HG03432 (cell line): ENCODE data around the gene OOSP2.
"Not testable (repeated sequence)": the region's sequence is repeated elsewhere in the genome, so short reads cannot be mapped to it uniquely, and the experiment has no call there.

Source experiments
- ATAC-seq: cut with Tn5 transposase; IDR thresholded peaks from one replicate; pipeline ENCODE4 v1.9.1; 2021; ENCODE audit warnings: mild to moderate bottlenecking, moderate library complexity; ENCODE audit not compliant: unreplicated experiment

OOSP2 gene

DNA sequence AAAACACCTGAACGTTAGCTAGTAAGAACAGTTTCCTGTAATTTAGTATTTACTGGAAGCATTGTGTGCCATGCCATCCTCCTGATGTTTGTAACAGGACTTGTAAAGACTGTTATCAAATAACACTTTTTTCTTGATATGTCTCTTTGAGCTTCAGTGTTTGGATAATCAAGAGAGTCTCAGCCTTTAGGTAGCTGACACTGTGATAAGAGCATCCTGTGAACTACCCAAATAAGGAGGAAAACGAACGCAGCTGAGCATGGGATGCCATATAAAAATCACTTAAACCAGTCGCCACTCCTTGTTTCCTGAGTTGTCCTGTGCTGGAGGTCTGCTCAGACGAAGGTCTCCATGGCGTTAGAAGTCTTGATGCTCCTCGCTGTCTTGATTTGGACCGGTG, at the start of gene OOSP2:
Gene OOSP2, plus strand, starts transcription at position 301 of the 400 bp plus-strand sequence. Its CDS starts 51 bp downstream, at position 352.
- no peak for ATAC-seq

DNA sequence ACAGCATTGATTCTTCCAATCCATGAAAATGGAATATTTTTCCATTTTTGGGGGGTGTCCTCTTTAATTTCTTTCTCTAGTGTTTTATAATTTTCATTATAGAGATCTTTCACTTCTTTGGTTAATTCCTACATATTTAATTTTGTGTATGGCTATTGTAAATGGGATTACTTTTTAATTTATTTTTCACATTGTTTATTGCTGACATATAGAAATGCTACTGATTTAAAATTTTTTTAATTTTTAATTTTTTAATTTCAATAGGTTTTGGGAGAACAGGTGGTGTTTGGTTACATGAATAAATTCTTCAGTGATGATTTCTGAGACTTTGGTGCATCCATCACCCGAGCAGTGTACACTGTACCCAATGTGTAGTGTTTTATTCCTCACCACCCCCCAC, 49.8 kb upstream of the OOSP2 start:
- ATAC-seq: no peak

DNA sequence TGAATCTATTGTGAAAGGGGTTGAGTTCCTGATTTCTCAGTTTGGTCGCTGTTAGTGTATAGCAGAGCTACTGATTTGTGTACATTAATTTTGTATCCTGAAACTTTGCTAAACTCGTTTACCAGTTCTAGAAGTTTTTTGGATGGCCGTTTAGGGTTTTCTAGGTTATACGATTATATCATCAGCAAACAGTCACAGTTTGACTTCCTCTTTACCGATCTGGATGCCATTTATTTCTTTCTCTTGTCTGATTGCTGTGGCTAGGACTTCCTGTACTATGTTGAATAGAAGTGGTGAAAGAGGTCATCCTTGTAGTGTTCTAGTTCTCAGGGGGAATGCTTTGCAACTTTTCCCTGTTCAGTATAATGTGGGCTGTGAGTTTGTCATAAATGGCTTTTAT, 47.8 kb upstream of the OOSP2 start:
- no peak for ATAC-seq

GRCh38 chr11:59997800-59998199, 42.4 kb upstream of the OOSP2 start:
- ATAC-seq: no peak

- ATAC-seq: no peak
These were observed 40.5 kb upstream of the OOSP2 start for GRCh38 chr11:59999691-60000090.

- ATAC-seq: no peak
These were observed 36.5 kb upstream of the OOSP2 start for GRCh38 chr11:60003729-60004128.

DNA sequence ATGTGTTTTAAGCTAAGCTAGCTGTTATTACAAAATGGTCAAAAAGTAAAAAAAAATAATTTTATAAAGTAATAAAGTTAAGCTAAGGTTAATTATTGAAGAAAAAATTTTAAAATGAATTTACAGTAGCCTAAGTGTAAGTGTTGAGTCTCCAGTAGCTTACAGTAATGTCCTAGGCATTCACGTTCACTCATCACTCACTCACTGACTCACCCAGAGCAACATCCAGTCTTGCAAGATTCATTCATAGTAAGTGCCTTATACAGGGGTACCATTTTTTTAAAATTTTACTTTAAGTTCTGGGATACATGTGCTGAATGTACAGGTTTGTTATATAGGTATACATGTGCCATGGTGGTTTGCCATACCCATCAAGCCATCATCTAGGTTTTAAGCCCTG, 34.8 kb upstream of the OOSP2 start:
- no peak for ATAC-seq

DNA sequence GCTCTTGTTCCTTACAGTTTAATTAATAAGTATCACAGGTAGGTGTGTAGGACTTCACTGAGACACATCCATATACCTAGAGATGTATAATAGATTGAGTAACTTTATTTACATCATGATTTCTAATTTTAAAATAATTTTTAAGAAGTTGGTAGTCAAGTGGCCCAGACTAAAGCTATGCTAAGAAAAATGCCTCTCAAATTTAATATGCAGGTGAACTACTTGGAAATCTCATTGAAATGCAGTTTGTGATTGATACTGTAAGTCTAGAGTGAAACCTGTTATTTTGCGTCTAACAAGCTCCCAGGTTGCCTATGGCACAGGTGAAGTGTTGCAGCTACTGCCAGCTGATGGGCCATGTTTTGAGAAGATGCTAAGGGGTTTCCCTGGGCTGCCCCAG, 23.3 kb upstream of the OOSP2 start, which contains the start of gene OOSP4B:
Gene OOSP4B, plus strand, starts transcription at position 301 of the 400 bp plus-strand sequence.
- ATAC-seq: no peak

GRCh38 chr11:60018058-60018457, 22.2 kb upstream of the OOSP2 start:
- ATAC-seq: no peak

DNA sequence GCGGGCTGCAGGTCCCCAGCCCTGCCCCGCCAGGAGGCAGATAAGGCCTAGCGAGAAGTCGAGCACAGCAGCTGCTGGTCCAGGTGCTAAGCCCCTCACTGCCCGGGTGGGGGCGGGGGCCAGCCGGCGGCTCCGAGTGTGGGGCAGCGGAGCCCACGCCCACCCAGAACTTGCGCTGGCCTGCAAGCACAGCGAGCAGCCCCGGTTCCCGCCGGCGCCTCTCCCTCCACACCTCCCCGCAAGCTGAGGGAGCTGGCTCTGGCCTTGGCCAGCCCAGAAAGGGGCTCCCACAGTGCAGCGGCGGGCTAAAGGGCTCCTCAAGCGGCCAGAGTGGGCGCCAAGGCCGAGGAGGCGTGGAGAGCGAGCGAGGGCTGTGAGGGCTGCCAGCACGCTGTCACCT, 19.8 kb upstream of the OOSP2 start:
- not testable (repeated sequence) for ATAC-seq

DNA sequence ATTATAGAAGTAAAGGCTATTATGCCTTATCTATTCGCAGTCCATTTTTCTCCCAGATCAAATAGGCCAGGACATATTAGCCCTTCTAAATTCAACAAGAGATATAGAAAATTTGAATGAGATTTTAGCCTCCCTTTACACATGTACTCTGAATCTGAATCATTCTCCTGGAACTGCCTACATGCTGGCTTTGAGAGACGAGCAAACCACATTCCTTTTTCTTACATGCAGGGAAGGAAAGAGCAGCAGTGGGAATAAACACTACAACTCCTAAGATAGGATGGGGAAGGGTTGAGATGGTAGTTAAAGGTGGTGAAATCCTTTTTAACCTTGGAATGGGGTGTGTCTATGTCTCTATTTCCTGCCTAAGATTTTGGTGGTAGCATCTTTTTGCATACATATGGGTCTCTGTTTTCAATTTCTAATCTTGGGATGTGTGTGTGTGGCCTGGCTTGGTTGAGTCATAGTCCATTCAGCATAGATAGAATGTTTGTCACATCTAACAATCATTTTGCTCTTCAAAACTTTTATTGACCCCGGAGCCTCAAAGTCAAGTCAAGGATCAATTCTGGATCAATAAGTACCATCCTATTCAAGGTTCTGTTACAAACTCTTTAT, 11.1 kb upstream of the OOSP2 start:
- ATAC-seq: no peak

DNA sequence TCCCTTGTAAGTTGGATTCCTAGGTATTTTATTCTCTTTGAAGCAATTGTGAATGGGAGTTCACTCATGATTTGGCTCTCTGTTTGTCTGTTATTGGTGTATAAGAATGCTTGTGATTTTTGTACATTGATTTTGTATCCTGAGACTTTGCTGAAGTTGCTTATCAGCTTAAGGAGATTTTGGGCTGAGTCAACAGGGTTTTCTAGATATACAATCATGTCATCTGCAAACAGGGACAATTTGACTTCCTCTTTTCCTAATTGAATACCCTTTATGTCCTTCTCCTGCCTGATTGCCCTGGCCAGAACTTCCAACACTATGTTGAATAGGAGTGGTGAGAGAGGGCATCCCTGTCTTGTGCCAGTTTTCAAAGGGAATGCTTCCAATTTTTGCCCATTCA, 10.2 kb downstream of the OOSP2 start:
- ATAC-seq: not testable (repeated sequence)

DNA sequence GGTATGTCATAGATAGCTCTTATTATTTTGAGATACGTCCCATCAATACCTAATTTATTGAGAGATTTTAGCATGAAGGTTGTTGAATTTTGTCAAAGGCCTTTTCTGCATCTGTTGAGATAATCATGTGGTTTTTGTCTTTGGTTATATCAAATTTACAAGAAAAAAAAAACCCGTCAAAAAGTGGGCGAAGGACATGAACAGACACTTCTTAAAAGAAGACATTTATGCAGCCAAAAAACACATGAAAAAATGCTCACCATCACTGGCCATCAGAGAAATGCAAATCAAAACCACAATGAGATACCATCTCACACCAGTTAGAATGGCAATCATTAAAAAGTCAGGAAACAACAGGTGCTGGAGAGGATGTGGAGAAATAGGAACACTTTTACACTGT, 10.6 kb downstream of the OOSP2 start:
- ATAC-seq: not testable (repeated sequence)

GRCh38 chr11:60056349-60056969, 16.2 kb downstream of the OOSP2 start, which contains the start of gene MS4A3:
TSS of gene MS4A3 (plus strand) at chr11:60056665. CDS start at chr11:60061161, 4,496 bp downstream.
- no peak for ATAC-seq

- no peak for ATAC-seq
These were observed 18.8 kb downstream of the OOSP2 start for GRCh38 chr11:60059052-60059451.

DNA sequence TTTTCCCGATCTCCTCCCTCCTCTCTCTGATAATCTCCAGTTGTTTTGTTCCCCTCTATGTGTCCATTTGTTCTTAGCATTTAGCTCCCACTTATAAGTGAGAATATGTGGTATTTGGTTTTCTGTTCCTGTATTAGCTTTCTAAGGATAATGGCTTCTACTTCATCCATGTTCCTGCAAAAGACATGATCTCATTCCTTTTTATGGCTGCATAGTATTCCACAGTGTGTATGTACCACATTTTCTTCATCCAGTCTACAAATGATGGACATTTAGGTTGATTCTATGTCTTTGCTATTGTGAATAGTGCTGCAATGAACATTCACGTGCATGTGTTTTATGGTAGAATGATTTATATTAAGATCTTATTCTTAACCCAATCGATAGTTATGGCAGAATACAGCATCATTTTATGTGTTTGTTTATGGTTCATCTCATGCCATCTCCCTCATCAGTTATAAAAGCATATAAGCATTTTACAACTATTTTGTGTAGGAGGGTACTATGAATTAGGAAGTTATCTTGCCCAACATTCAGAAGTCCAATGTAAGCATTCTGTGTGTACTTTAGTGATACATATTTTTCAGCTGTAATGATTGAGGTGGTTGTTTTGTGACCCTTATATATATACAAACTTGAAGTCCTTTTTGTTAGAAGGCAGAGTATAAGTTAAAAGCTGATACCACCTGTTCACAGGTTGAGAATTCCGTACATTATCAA, 19.5 kb downstream of the OOSP2 start:
- no peak for ATAC-seq

GRCh38 chr11:60064111-60064510, 23.9 kb downstream of the OOSP2 start:
- ATAC-seq: no peak

DNA sequence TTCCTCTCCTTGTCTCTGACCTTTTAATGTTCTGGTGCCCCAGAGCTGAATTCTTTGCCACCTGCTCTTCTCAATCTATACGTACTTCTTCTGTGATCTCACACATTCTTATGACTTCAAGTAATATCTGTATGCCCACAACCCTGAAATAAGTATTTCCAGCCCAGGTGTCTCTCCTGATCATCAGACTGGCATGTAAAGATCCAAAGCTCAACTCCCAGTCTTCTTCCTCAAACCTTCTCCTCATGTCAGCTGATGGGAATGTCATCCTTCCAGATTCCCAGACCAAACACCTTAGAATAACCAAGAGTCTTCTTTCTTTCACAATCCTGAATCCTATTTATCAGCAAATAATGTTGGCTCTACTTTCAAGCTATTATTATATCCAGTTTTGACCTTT, 25.6 kb downstream of the OOSP2 start:
- ATAC-seq: no peak

- ATAC-seq: no peak
These were observed 29.2 kb downstream of the OOSP2 start for GRCh38 chr11:60069450-60069849.

GRCh38 chr11:60071644-60072043, 31.4 kb downstream of the OOSP2 start:
- not testable (repeated sequence) for ATAC-seq

DNA sequence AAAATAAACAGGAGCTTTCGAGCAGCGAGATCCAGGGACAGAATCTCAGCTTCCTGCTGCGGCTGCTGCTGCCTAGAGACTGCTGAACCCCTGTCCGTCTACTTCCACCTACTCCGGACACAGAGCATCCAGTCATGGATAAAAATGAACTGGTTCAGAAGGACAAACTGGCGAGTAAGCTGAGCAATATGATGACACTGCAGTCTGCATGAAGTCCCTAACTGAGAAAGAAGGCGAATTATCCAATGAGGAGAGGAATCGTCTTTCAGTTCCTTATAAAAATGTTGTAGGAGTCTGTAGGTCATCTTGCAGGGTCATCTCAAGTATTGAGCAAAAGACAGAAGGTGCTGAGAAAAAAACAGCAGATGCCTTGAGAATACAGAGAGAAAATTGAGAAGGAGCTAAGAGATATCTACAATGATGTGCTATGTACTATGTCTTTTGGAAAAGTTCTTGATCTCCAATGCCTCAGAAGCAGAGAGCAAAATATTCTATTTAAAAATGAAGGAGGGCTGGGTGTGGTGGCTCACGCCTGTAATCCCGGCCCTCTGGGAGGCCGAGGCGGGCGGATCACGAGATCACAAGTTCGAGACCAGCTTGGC, 37.1 kb downstream of the OOSP2 start:
- ATAC-seq: no peak

DNA sequence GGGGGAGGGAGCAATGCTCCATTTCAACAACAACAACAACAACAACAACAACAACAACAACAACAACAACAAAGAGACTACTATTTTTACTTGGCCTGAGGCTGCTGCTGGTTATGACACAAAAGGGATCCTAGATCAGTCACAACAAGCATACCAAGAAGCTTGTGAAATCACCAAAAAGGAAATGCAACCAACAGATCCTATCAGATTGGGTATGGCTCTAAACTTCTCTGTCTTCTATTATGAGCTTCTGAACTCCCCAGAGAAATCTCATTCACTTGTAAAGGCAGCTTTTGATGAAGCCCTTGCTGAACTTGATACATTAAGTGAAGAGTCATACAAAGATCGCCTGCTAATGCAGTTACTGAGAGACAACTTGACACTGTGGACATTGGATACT, 37.8 kb downstream of the OOSP2 start:
- ATAC-seq: no peak
